Measurements from ENCODE around the gene PLEKHA3. TPM values are rescaled to one million over a fixed set of nuclear protein-coding genes. Genes with fewer than 3 reads are reported as not detected.

Gene PLEKHA3
- polyA plus RNA-seq: 8.9 to 15.8 TPM (median 15.6 TPM) in 3 replicates
- polyA plus RNA-seq (2011; ENCODE audit: low read depth): 20.4 TPM
- 9.9 and 18.0 TPM in 2 replicates for polyA plus RNA-seq (2011; cell fraction: cytosol; rRNA removed)
- 5.5 and 6.4 TPM in 2 replicates for polyA plus RNA-seq (2011; cell fraction: nucleus; rRNA removed)
- polyA plus RNA-seq (2012; ENCODE audit: low replicate concordance): 6.2 and 6.5 TPM in 2 replicates
- polyA minus RNA-seq: 1.8 to 4.6 TPM (median 2.2 TPM) in 3 replicates
- 2.5 TPM for polyA minus RNA-seq (2011; cell fraction: cytosol; rRNA and poly(A)+ RNA removed)
- 3.2 and 5.0 TPM in 2 replicates for polyA minus RNA-seq (2011; cell fraction: nucleus; rRNA and poly(A)+ RNA removed)

DNA sequence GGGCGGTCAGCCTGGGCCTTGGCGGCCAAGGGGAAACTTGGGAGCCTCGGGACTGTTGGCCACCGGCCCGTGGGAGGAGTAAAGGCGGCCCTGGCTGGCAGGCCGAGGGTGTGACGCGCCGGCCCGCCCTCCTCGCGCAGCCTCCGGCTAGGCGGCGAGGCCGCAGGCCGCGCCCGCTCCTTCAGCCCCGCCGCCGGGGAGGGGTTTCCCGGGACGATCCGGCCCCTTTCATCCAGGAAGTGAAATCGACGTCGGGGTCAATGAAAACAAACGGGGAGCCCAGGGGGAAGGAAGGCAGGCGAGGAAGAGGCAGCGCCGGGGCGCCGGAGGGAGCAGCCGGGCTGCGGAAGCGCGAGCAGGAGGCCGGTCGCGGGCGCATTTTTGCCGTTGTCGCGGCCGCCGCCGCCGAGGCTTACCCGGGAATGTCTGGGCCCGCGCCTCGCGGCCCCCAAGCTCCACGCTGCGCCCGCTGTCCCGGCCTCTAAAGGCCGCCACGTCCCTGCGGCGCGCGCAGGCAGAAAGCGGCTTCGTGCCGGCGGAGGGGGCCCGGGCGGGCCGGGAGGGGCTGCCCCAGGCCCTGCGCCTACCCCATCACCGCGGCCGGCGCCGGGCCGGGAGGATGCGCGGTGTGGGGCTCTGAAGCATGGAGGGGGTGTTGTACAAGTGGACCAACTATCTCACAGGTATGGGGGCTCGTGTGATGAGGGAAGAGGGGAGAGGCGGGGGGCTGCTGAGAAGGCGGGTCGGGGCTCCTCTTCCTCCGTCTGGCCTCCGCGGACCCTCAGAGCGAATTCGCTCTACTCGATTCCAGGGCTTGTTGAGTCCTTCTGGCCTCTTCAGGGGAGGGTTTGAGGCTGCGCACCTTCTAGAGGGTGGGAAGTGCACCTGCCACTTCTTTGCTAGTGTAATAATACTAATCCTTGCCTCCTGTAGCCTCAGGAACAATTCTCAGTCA lies at the start of gene PLEKHA3:
Gene PLEKHA3 (plus strand): TSS at position 231 of the 955 bp plus-strand sequence. CDS start 413 bp downstream, at position 644.
- peak within 1 kb of the TSS; percentile 66 to 83 (median 81) for H3K4me3 ChIP-seq (ENCODE audit: control insufficient read depth in 2 of 3, extremely low read depth in 1 of 3, insufficient read depth in 2 of 3, low read depth in 1 of 3, low read length in 3 of 3)
- H3K9me1 ChIP-seq (ENCODE audit: control insufficient read depth, extremely low read depth, insufficient read depth, low read length): no peaks in the 10 kb centered on the region
- TF ChIP-seq EZH2 (IDR thresholded peaks at IDR 0.05; ENCODE audit: low read length): no peak
- TF ChIP-seq, protein P1, sequence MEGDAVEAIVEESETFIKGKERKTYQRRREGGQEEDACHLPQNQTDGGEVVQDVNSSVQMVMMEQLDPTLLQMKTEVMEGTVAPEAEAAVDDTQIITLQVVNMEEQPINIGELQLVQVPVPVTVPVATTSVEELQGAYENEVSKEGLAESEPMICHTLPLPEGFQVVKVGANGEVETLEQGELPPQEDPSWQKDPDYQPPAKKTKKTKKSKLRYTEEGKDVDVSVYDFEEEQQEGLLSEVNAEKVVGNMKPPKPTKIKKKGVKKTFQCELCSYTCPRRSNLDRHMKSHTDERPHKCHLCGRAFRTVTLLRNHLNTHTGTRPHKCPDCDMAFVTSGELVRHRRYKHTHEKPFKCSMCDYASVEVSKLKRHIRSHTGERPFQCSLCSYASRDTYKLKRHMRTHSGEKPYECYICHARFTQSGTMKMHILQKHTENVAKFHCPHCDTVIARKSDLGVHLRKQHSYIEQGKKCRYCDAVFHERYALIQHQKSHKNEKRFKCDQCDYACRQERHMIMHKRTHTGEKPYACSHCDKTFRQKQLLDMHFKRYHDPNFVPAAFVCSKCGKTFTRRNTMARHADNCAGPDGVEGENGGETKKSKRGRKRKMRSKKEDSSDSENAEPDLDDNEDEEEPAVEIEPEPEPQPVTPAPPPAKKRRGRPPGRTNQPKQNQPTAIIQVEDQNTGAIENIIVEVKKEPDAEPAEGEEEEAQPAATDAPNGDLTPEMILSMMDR (optimal IDR thresholded peaks at IDR 0.05 in 1 of 3, IDR thresholded peaks at IDR 0.05 in 1 of 3, conservative IDR thresholded peaks at IDR 0.05 in 1 of 3; ENCODE audit: extremely low read depth in 1 of 3, insufficient read depth in 2 of 3, low read length in 3 of 3): no peak
- FAIRE-seq: no peak
- peak within 1 kb of the TSS; percentile 86 for H3K4me2 ChIP-seq (ENCODE audit: control insufficient read depth, extremely low read depth, insufficient read depth, low read depth, low read length)
- DNase-seq (ENCODE audit: low read depth, low spot score): peak; percentile 53
- H4K20me1 ChIP-seq (ENCODE audit: control insufficient read depth, extremely low read depth, insufficient read depth, low read length): no peaks in the 10 kb centered on the region
- no peaks in the 10 kb centered on the region for H3K27me3 ChIP-seq (ENCODE audit: control insufficient read depth, extremely low read depth, insufficient read depth, low read length)
- H3K9me3 ChIP-seq (ENCODE audit: control insufficient read depth, low read depth, low read length): no peaks in the 10 kb centered on the region
- H3K4me1 ChIP-seq (ENCODE audit: control insufficient read depth, extremely low read depth, insufficient read depth, low read length): peaks cover 27% of the 10 kb centered on the region
- peak within 1 kb of the TSS; percentile 59 for H3K27ac ChIP-seq (ENCODE audit: control insufficient read depth, insufficient read depth, low read length)
- H2AFZ ChIP-seq (ENCODE audit: control insufficient read depth, low read length): peak within 1 kb of the TSS; percentile 93
- no peaks in the 10 kb centered on the region for H3K36me3 ChIP-seq (ENCODE audit: control insufficient read depth in 2 of 2, extremely low read depth in 1 of 2, insufficient read depth in 2 of 2, low read length in 2 of 2)
- peak within 1 kb of the TSS; percentile 79 for H3K9ac ChIP-seq (ENCODE audit: control insufficient read depth, extremely low read depth, insufficient read depth, low read length)
- dilution Hi-C loops (cut with MboI; ENCODE audit: extremely low pct_ligation_motif_present, low sequenced_read_pairs): no loop called here
- H3K79me2 ChIP-seq (ENCODE audit: control insufficient read depth, insufficient read depth, low read length): peaks cover 36% of the 10 kb centered on the region

DNA sequence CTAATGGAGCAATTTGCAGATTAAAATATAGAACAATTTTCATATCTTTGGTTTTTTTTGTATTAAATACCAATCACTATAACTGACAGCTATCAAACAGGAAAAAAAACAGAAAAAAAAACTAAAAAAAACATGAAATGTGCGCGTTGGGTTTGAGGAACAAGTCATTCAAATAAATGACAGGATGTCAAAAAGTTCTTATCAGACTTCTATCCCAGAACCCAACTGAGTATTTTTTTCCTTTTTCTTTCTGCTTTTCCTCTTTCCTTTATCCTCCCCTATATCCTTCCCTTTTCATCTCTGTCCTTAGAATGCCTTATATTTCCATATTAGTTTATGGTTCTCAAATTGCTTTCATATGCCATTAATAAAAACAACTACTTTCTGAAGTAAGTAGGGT lies 43.6 kb upstream of the PLEKHA3 start:
- FAIRE-seq: no peak
- peaks cover 17 to 19% of the 10 kb centered on the region in 2 experiments for H3K36me3 ChIP-seq (ENCODE audit: control insufficient read depth in 2 of 2, extremely low read depth in 1 of 2, insufficient read depth in 2 of 2, low read length in 2 of 2)
- dilution Hi-C loops (cut with MboI; ENCODE audit: extremely low pct_ligation_motif_present, low sequenced_read_pairs): no loop called here

More for the DNA sequence above, 43.6 kb upstream of the PLEKHA3 start:
- DNase-seq (ENCODE audit: low read depth, low spot score): no peak
- no peaks in the 10 kb centered on the region for H3K79me2 ChIP-seq (ENCODE audit: control insufficient read depth, insufficient read depth, low read length)
- H3K27ac ChIP-seq (ENCODE audit: control insufficient read depth, insufficient read depth, low read length): no peak overlapping the region
- H3K9me1 ChIP-seq (ENCODE audit: control insufficient read depth, extremely low read depth, insufficient read depth, low read length): no peaks in the 10 kb centered on the region
- no peak for TF ChIP-seq EZH2 (IDR thresholded peaks at IDR 0.05; ENCODE audit: low read length)
- TF ChIP-seq, protein P1 (optimal IDR thresholded peaks at IDR 0.05 in 1 of 3, IDR thresholded peaks at IDR 0.05 in 1 of 3, conservative IDR thresholded peaks at IDR 0.05 in 1 of 3; ENCODE audit: extremely low read depth in 1 of 3, insufficient read depth in 2 of 3, low read length in 3 of 3): no peak
- H3K9ac ChIP-seq (ENCODE audit: control insufficient read depth, extremely low read depth, insufficient read depth, low read length): no peak overlapping the region
- H2AFZ ChIP-seq (ENCODE audit: control insufficient read depth, low read length): no peak overlapping the region
- no peak overlapping the region for H3K4me3 ChIP-seq (ENCODE audit: control insufficient read depth in 2 of 3, extremely low read depth in 1 of 3, insufficient read depth in 2 of 3, low read depth in 1 of 3, low read length in 3 of 3)
- no peak overlapping the region for H3K4me2 ChIP-seq (ENCODE audit: control insufficient read depth, extremely low read depth, insufficient read depth, low read depth, low read length)
- no peaks in the 10 kb centered on the region for H3K9me3 ChIP-seq (ENCODE audit: control insufficient read depth, low read depth, low read length)
- no peaks in the 10 kb centered on the region for H3K27me3 ChIP-seq (ENCODE audit: control insufficient read depth, extremely low read depth, insufficient read depth, low read length)
- H4K20me1 ChIP-seq (ENCODE audit: control insufficient read depth, extremely low read depth, insufficient read depth, low read length): no peaks in the 10 kb centered on the region
- no peaks in the 10 kb centered on the region for H3K4me1 ChIP-seq (ENCODE audit: control insufficient read depth, extremely low read depth, insufficient read depth, low read length)

All from keratinocyte (primary cell).